Aorta (tissue), 5 donors: ENCODE data around the gene KIF3B. TPM values are rescaled to one million over a fixed set of nuclear protein-coding genes. Genes with fewer than 3 reads are reported as not detected.
"Not testable (repeated sequence)": the region's sequence is repeated elsewhere in the genome, so short reads cannot be mapped to it uniquely, and the experiment has no call there.

Experiments used
- ATAC-seq: fragments of 200-7000 bp; cut with Tn5 transposase; one replicate; pipeline ENCODE4 v1.9.1; 2022; ENCODE audit warnings: moderate library complexity; ENCODE audit not compliant: low FRiP score
- DNase-seq, 2 donors: peaks; one replicate each; pipeline ENCODE4 v3.0.0-alpha.2; 2020
- H3K27ac ChIP-seq, 2 donors: one replicate each; pipeline ENCODE4 v1.5.1; 2013; ENCODE audit warnings: low read length in 2 of 2, mild to moderate bottlenecking in 2 of 2, moderate library complexity in 2 of 2, control low read depth in 1 of 2, inconsistent platforms in 1 of 2, low read depth in 1 of 2
- H3K27me3 ChIP-seq, 2 donors: one replicate each; pipeline ENCODE4 v1.6.1; 2013; ENCODE audit warnings: control low read depth in 1 of 2, low read length in 1 of 2, mild to moderate bottlenecking in 1 of 2, moderate library complexity in 1 of 2; ENCODE audit not compliant: insufficient read depth in 2 of 2, control insufficient read depth in 1 of 2
- H3K36me3 ChIP-seq, 2 donors: one replicate each; pipeline ENCODE4 v1.6.1; 2013; ENCODE audit warnings: control low read depth in 1 of 2, low read length in 1 of 2, mild to moderate bottlenecking in 1 of 2; ENCODE audit not compliant: insufficient read depth in 2 of 2, control insufficient read depth in 1 of 2
- H3K4me1 ChIP-seq, 2 donors: one replicate each; pipeline ENCODE4 v1.6.1; 2013; ENCODE audit warnings: low read length in 2 of 2, control low read depth in 1 of 2, mild to moderate bottlenecking in 1 of 2, moderate library complexity in 1 of 2; ENCODE audit not compliant: insufficient read depth in 2 of 2, control insufficient read depth in 1 of 2
- H3K4me3 ChIP-seq, 2 donors: one replicate each; pipeline ENCODE4 v1.5.1; 2013; ENCODE audit warnings: low read length in 2 of 2, control low read depth in 1 of 2, mild to moderate bottlenecking in 1 of 2
- H3K9me3 ChIP-seq: one replicate; pipeline ENCODE4 v1.6.1; 2013; ENCODE audit warnings: mild to moderate bottlenecking, low read length; ENCODE audit not compliant: control insufficient read depth
- WGBS, 2 donors: extraction: QIAGEN DNeasy Blood & Tissue Kit; methylation state at CpG; one replicate each; pipeline ENCODE4 v1.1.7; 2013; 5-methylcytosine and 5-hydroxymethylcytosine counted together
- intact Hi-C, 2 donors: fragments of 100-400 bp; cut with DNase I; formaldehyde crosslinking; loops; one replicate each; pipeline versions ENCODE4 v1.14.2 to v1.15.0; 2022
- polyA plus RNA-seq, 2 donors: library from polyadenylated mRNA; stranded (reverse); fragments of 200-250 nt; gene quantifications; one replicate each; pipeline ENCODE4 v1.2.3, GENCODE V29; 2013
- total RNA-seq, 2 donors: library from RNA; stranded (reverse); fragmentation: NEBNext Ultra II Directional; extraction: Animal tissue kit (Norgen Biotek cat#: 25700); gene quantifications; one replicate each; pipeline ENCODE4 v1.2.1, GENCODE V29; 2021
- donor health status: healthy with polysubstance abuse.
- donor health status: Bipolar disorder and iron deficiency.
- donor health status: DM: no; HTN: no; CAD: no.
- donor health status: DM: no; HTN: no; CAD: no.
- donor health status: DM: yes; HTN: yes; CAD: no.

KIF3B gene
- total and polyA plus RNA-seq, 4 donors, result 12.9 to 28.0 (median 23.2) TPM

- ATAC-seq (no peak), DNase-seq (no peak)
- Histone ChIP-seq H3K9me3 (no peaks in the 10 kb centered on the region), H3K36me3 (no peaks in the 10 kb centered on the region), H3K27me3 (no peaks in the 10 kb centered on the region), H3K4me1 (peaks cover 0 to 3% of the 10 kb centered on the region in 2 donors), H3K27ac (no peak overlapping the region), H3K4me3 (no peak overlapping the region)
- WGBS, 2 donors, result 81 to 87% methylated on average over 11 of the region's 11 CpGs
- intact Hi-C loops, result no loop called here
Observed at GRCh38 chr20:32382102-32382950, 104.9 kb downstream of the KIF3B start.

GRCh38 chr20:32383441-32383840 lies 106.0 kb downstream of the KIF3B start:
- H3K27me3 ChIP-seq, H3K9me3 ChIP-seq, DNase-seq, H3K27ac ChIP-seq, H3K4me3 ChIP-seq, ATAC-seq, intact Hi-C loops, H3K4me1 ChIP-seq, H3K36me3 ChIP-seq: not testable (repeated sequence)
- WGBS, 2 donors, result 93 to 96% methylated on average over 9 of the region's 9 CpGs

Other genes with a start within 250 kb of the KIF3B start
- 10 to 100 TPM; 19.9 to 28.6 TPM for gene HCK, start 225.4 kb upstream of the KIF3B start, total RNA-seq
- gene HCK, start 225.4 kb upstream of the KIF3B start, polyA plus RNA-seq, result 10 to 100 TPM in 1 of 2 donors, 1 to 10 TPM in 1; 4.0 to 20.7 TPM
- gene TM9SF4, start 167.9 kb upstream of the KIF3B start, total RNA-seq, result 10 to 100 TPM; 35.8 to 49.0 TPM
- gene TM9SF4, start 167.9 kb upstream of the KIF3B start, polyA plus RNA-seq, result 10 to 100 TPM in 1 of 2 donors, 1 to 10 TPM in 1; 8.1 to 19.7 TPM
- 1 to 10 TPM; 8.2 to 9.8 TPM for gene PLAGL2, start 69.9 kb upstream of the KIF3B start, total RNA-seq
- 1 to 10 TPM; 1.8 to 2.3 TPM for gene PLAGL2, start 69.9 kb upstream of the KIF3B start, polyA plus RNA-seq
- 10 to 100 TPM; 29.8 to 35.2 TPM for gene POFUT1, start 69.8 kb upstream of the KIF3B start, total RNA-seq
- 10 to 100 TPM; 10.6 to 16.5 TPM for gene POFUT1, start 69.8 kb upstream of the KIF3B start, polyA plus RNA-seq
- 100 to 1,000 TPM in 1 of 2 donors, 10 to 100 TPM in 1; 92.5 to 102 TPM for gene ASXL1, start 80.7 kb downstream of the KIF3B start, total RNA-seq
- 10 to 100 TPM; 18.0 to 51.7 TPM for gene ASXL1, start 80.7 kb downstream of the KIF3B start, polyA plus RNA-seq